GM13976 (cell line): ENCODE measurements around the gene NMT1.

Source experiments
- DNase-seq: peaks from one replicate; pipeline ENCODE4 v3.0.0; 2012; ENCODE audit warnings: low spot score
- CTCF ChIP-seq: IDR thresholded peaks from 2 replicates; pipeline ENCODE4 v1.5.1; 2012; ENCODE audit warnings: borderline replicate concordance, mild to moderate bottlenecking; ENCODE audit not compliant: insufficient read depth; ENCODE audit errors: extremely low read depth, missing control alignments, control extremely low read depth
- in situ Hi-C: fragments of 300-500 bp; cut with MboI; formaldehyde crosslinking; loops from one replicate; pipeline ENCODE4 v1.12.0; 2022; ENCODE audit warnings: low sequenced_read_pairs, mixed read lengths, inconsistent platforms; ENCODE audit not compliant: unreplicated experiment

Gene NMT1

GRCh38 chr17:45060797-45061605 lies at the start of gene NMT1:
Gene NMT1 (plus strand): TSS chr17:45061317. CDS start chr17:45061330, 13 bp downstream.
- no peak for TF ChIP-seq CTCF
- DNase-seq, result peak; percentile 91
- in situ Hi-C loops, result no loop called here

- no peak for TF ChIP-seq CTCF
- in situ Hi-C loops, result no loop called here
- no peak for DNase-seq
Measured at GRCh38 chr17:45011767-45012166, 49.4 kb upstream of the NMT1 start.

GRCh38 chr17:45013021-45013997 lies 47.8 kb upstream of the NMT1 start:
- in situ Hi-C loops, result no loop called here
- no peak for TF ChIP-seq CTCF
- DNase-seq, result no peak

- in situ Hi-C loops, result no loop called here
- TF ChIP-seq CTCF, result no peak
- DNase-seq, result no peak
Measured at GRCh38 chr17:45016237-45016636, 44.9 kb upstream of the NMT1 start.

- no peak for TF ChIP-seq CTCF
- no peak for DNase-seq
- in situ Hi-C loops, result no loop called here
Measured at GRCh38 chr17:45016823-45017222, 44.3 kb upstream of the NMT1 start.

- no peak for TF ChIP-seq CTCF
- DNase-seq, result no peak
- in situ Hi-C loops, result no loop called here
Measured at GRCh38 chr17:45018514-45018847, 42.6 kb upstream of the NMT1 start.
